PC-3 (cell line): Measurements from ENCODE around the gene TLE6. TPM values are rescaled to one million over a fixed set of nuclear protein-coding genes. Genes with fewer than 3 reads are reported as not detected.

Experiments
- ATAC-seq: fragments of 200-7000 bp; cut with Tn5 transposase; 2 replicates; pipeline ENCODE4 v1.9.1; 2020; ENCODE audit warnings: mild to moderate bottlenecking, moderate library complexity
- BruUV-seq: library from RNA; stranded (reverse); fragments of 400-500 nt; replicated peaks from 2 replicates; lab custom pipeline; 2021; lab: Mats Ljungman, UMichigan
- CTCF ChIA-PET: fragments of 300-600 bp; sonication (Branson Sonifier 250); formaldehyde crosslinking; loops from one replicate; lab custom pipeline; 2022; ENCODE audit warnings: antibody characterized with exemption; lab: Charles Lee
- POLR2A ChIA-PET: fragments of 300-600 bp; sonication (Branson Sonifier 250); formaldehyde crosslinking; loops from one replicate; lab custom pipeline; 2022; ENCODE audit warnings: antibody characterized with exemption; ENCODE audit not compliant: unreplicated experiment; lab: Charles Lee
- DNase-seq: peaks from one replicate; pipeline ENCODE4 v3.0.0-alpha.2; 2015
- H2AFZ ChIP-seq: fragments of 300-600 bp; sonication (generic); 2 replicates; pipeline ENCODE4 v1.6.0; 2016; ENCODE audit warnings: antibody characterized with exemption, low read length
- H3F3A ChIP-seq: fragments of 300-600 bp; sonication (generic); one replicate; pipeline ENCODE4 v1.6.0; 2017; ENCODE audit warnings: antibody characterized with exemption, low read length, control low read depth, mild to moderate bottlenecking; ENCODE audit not compliant: unreplicated experiment
- H3K27ac ChIP-seq: fragments of 300-600 bp; sonication (generic); 2 replicates; pipeline ENCODE4 v1.5.1; 2016; ENCODE audit warnings: mild to moderate bottlenecking, low read length
- H3K27me3 ChIP-seq: fragments of 300-600 bp; sonication (generic); 2 replicates; pipeline ENCODE4 v1.6.1; 2016; ENCODE audit warnings: low read length, mixed read lengths
- H3K36me3 ChIP-seq: fragments of 300-600 bp; sonication (generic); 2 replicates; pipeline ENCODE4 v1.6.1; 2016; ENCODE audit warnings: low read depth, mixed run types, low read length, mixed read lengths
- H3K4me1 ChIP-seq: fragments of 300-600 bp; sonication (generic); 2 replicates; pipeline ENCODE4 v1.5.1; 2016; ENCODE audit warnings: low read length; ENCODE audit not compliant: insufficient read depth
- H3K4me2 ChIP-seq: fragments of 300-600 bp; sonication (generic); 2 replicates; pipeline ENCODE4 v1.6.0; 2016; ENCODE audit warnings: low read length
- H3K4me3 ChIP-seq: fragments of 300-600 bp; sonication (generic); 2 replicates; pipeline ENCODE4 v1.5.1; 2016; ENCODE audit warnings: mild to moderate bottlenecking, low read length, mixed read lengths
- H3K79me2 ChIP-seq: fragments of 300-600 bp; sonication (generic); 2 replicates; pipeline ENCODE4 v1.6.1; 2017; ENCODE audit warnings: low read length, mixed read lengths
- H3K9ac ChIP-seq: fragments of 300-600 bp; sonication (generic); 2 replicates; pipeline ENCODE4 v1.6.0; 2016; ENCODE audit warnings: mild to moderate bottlenecking, low read length
- H3K9me2 ChIP-seq: fragments of 300-600 bp; sonication (generic); replicated peaks from 2 replicates; pipeline ENCODE4 v1.6.1; 2016; ENCODE audit warnings: mixed run types, low read length, mixed read lengths
- H3K9me3 ChIP-seq: fragments of 300-600 bp; sonication (generic); 2 replicates; pipeline ENCODE4 v1.6.1; 2016; ENCODE audit warnings: low read length, mixed read lengths
- H4K20me1 ChIP-seq: fragments of 300-600 bp; sonication (generic); 2 replicates; pipeline ENCODE4 v1.6.1; 2016; ENCODE audit warnings: low read length, mixed read lengths
- CTCF ChIP-seq: fragments of 300-600 bp; sonication (generic); conservative IDR thresholded peaks from 2 replicates; pipeline ENCODE4 v1.5.1; 2017; ENCODE audit warnings: antibody characterized with exemption, low read depth, mild to moderate bottlenecking, low read length
- EZH2 ChIP-seq: fragments of 300-600 bp; sonication (generic); IDR thresholded peaks from one replicate; pipeline ENCODE4 v1.6.1; 2017; ENCODE audit warnings: antibody characterized with exemption, mild to moderate bottlenecking, low read length; ENCODE audit not compliant: unreplicated experiment
- EZH2phosphoT487 ChIP-seq: fragments of 300-600 bp; sonication (generic); IDR thresholded peaks from 2 replicates; pipeline ENCODE4 v1.6.1; 2018; ENCODE audit warnings: mild to moderate bottlenecking, antibody characterized with exemption, low read length, borderline replicate concordance
- intact Hi-C: fragments of 100-400 bp; cut with micrococcal nuclease; formaldehyde crosslinking; loops from 2 replicates; pipeline ENCODE4 v1.9.0; 2023
- total RNA-seq: library from RNA; depleted of rRNA; stranded (reverse); fragments of >200 nt; gene quantifications from 2 replicates; pipeline ENCODE4 v1.2.3, GENCODE V29; 2014

TLE6 gene
- total RNA-seq, 1 experiment from 2014 or later: 1.9 TPM

GRCh38 chr19:2974342-2975041 is 2.9 kb upstream of the TLE6 start:
- Histone ChIP-seq H3K4me2 (no peak overlapping the region), H3K9me2 (no peaks in the 10 kb centered on the region), H4K20me1 (no peaks in the 10 kb centered on the region), H3K27ac (no peak overlapping the region), H3F3A (no peaks in the 10 kb centered on the region), H3K27me3 (no peaks in the 10 kb centered on the region), H3K79me2 (no peaks in the 10 kb centered on the region), H3K9ac (no peak overlapping the region), H2AFZ (no peak overlapping the region), H3K9me3 (no peaks in the 10 kb centered on the region), H3K4me3 (no peak overlapping the region), H3K4me1 (no peaks in the 10 kb centered on the region), H3K36me3 (no peaks in the 10 kb centered on the region)
- ChIA-PET POLR2A (no interaction called here), CTCF (no interaction called here)
- no peak for ATAC-seq
- no TSS peak for BruUV-seq
- intact Hi-C loops: no loop called here
- no peak for TF ChIP-seq EZH2phosphoT487
- TF ChIP-seq CTCF: no peak
- no peak for TF ChIP-seq EZH2
- no peak for DNase-seq

GRCh38 chr19:2976609-2977000 is 759 bp upstream of the TLE6 start:
- ChIA-PET CTCF (interaction anchor here (0.6 kb wide), 2 partner anchors 9 to 23 kb away, joined by 3 read pairs; no protein-coding TSS in a partner anchor), POLR2A (no interaction called here)
- Histone ChIP-seq H3K9me2 (no peaks in the 10 kb centered on the region), H3K4me2 (peak overlapping the region; percentile 94), H3K4me3 (peak overlapping the region; percentile 86), H4K20me1 (no peaks in the 10 kb centered on the region), H3K4me1 (no peaks in the 10 kb centered on the region), H3K9me3 (no peaks in the 10 kb centered on the region), H3K9ac (peak overlapping the region; percentile 56), H3K27me3 (no peaks in the 10 kb centered on the region), H3K27ac (no peak overlapping the region), H2AFZ (peak overlapping the region; percentile 99), H3K79me2 (no peaks in the 10 kb centered on the region), H3K36me3 (no peaks in the 10 kb centered on the region), H3F3A (no peaks in the 10 kb centered on the region)
- no peak for TF ChIP-seq CTCF
- TF ChIP-seq EZH2: no peak
- no peak for TF ChIP-seq EZH2phosphoT487
- ATAC-seq: peak; percentile 15; the same call in 1 of the 2 replicates
- intact Hi-C loops: no loop called here
- no peak for DNase-seq
- BruUV-seq: no TSS peak

- H3K27me3 ChIP-seq: no peaks in the 10 kb centered on the region
- DNase-seq (no peak), ATAC-seq (peak; percentile 4; the same call in 1 of the 2 replicates)
- H3K4me2 ChIP-seq: peak overlapping the region; percentile 73
- no peaks in the 10 kb centered on the region for H3K4me1 ChIP-seq
- TSS peak; percentile 39 for BruUV-seq
- no peak overlapping the region for H3K27ac ChIP-seq
- TF ChIP-seq EZH2phosphoT487 (no peak), CTCF (no peak), EZH2 (no peak)
- no peaks in the 10 kb centered on the region for H3K9me2 ChIP-seq
- H3K36me3 ChIP-seq: no peaks in the 10 kb centered on the region
- no peaks in the 10 kb centered on the region for H3K9me3 ChIP-seq
- no peaks in the 10 kb centered on the region for H3F3A ChIP-seq
- peak overlapping the region; percentile 61; the same call in 1 of the 2 replicates for H2AFZ ChIP-seq
- CTCF ChIA-PET: no interaction called here
- H3K4me3 ChIP-seq: peak overlapping the region; percentile 55
- no peaks in the 10 kb centered on the region for H4K20me1 ChIP-seq
- H3K9ac ChIP-seq: no peak overlapping the region
- intact Hi-C loops: no loop called here
- no peaks in the 10 kb centered on the region for H3K79me2 ChIP-seq
- POLR2A ChIA-PET: no interaction called here
Observed at GRCh38 chr19:2977746-2978138, 378 bp downstream of the TLE6 start.
